Measurements from ENCODE around the gene PRC1. TPM values are rescaled to one million over a fixed set of nuclear protein-coding genes. Genes with fewer than 3 reads are reported as not detected.

Gene PRC1
- total RNA-seq, 4 donors from 2014 or later = 11.9 to 86.6 (median 22.8) TPM

DNA sequence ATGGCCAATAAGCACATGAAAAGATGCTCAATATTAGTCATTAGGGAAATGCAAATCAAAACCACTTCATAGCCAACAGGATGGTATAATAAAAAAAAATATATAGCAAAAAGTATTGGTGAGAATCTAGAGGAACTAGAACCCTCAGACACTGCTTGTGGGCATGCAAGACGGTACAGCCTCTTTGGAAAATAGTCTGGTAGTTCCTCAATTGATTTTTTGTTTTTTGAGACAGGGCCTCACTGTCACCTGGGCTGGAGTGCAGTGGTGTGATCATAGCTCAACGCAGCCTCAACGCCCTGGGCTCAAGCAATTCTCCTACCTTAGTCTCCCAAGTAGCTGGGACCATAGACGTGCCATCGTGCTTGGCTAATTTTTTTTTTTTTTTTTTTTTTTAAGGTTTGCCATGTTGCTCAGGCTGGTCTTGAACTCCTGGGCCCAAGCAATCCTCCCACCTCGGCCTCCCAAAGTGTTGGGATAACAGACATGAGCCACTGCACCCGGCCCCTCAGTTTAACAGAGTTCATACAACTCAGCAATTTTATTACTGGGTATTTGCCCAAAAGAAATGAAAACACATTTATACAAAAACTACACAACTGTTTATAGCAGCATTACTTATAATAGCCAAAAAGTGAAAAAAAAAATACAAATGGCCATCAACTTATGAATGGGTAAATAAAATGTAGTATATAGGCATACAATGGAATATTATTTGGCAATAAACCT lies 5.1 kb downstream of the PRC1 start:
- H3K36me3 ChIP-seq = no peaks in the 10 kb centered on the region
- TF ChIP-seq, protein P1, sequence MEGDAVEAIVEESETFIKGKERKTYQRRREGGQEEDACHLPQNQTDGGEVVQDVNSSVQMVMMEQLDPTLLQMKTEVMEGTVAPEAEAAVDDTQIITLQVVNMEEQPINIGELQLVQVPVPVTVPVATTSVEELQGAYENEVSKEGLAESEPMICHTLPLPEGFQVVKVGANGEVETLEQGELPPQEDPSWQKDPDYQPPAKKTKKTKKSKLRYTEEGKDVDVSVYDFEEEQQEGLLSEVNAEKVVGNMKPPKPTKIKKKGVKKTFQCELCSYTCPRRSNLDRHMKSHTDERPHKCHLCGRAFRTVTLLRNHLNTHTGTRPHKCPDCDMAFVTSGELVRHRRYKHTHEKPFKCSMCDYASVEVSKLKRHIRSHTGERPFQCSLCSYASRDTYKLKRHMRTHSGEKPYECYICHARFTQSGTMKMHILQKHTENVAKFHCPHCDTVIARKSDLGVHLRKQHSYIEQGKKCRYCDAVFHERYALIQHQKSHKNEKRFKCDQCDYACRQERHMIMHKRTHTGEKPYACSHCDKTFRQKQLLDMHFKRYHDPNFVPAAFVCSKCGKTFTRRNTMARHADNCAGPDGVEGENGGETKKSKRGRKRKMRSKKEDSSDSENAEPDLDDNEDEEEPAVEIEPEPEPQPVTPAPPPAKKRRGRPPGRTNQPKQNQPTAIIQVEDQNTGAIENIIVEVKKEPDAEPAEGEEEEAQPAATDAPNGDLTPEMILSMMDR (IDR thresholded peaks at IDR 0.05) = no peak
- no peak for TF ChIP-seq POLR2A (IDR thresholded peaks at IDR 0.05)
- no peak overlapping the region for H3K27ac ChIP-seq

DNA sequence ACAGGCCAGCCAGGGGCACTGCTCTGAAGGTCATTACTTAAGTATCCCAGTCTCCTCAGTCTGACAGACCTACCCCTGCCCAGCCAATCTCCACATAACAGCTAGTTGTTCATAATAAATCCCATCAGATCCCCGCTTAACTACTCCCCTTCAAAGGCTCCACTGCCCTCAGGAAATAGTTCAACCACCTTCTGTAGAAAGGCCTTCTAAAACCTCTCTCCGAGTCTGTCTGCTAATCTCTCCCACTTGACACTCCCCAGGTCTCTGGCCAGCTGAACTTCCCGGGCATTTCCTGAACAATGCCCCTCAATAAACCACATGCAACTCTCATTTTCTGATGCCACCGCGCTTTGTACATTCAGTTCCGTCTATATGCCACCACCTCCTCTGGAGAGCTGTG lies 6.0 kb downstream of the PRC1 start:
- H3K4me1 ChIP-seq = no peaks in the 10 kb centered on the region
- no peak for DNase-seq
- TF ChIP-seq POLR2A (IDR thresholded peaks at IDR 0.05) = no peak
- TF ChIP-seq, protein P1 (IDR thresholded peaks at IDR 0.05) = no peak
- no peak overlapping the region for H3K27ac ChIP-seq
- no peaks in the 10 kb centered on the region for H3K36me3 ChIP-seq
- no peaks in the 10 kb centered on the region for H3K27me3 ChIP-seq
- H3K4me3 ChIP-seq = no peak overlapping the region
- no peaks in the 10 kb centered on the region for H3K9me3 ChIP-seq

More for the DNA sequence above, 5.1 kb downstream of the PRC1 start:
- Histone ChIP-seq H3K4me3 (no peak overlapping the region), H3K4me1 (peaks cover 0 to 8% (median 0%) of the 10 kb centered on the region in 4 donors), H3K27me3 (no peaks in the 10 kb centered on the region), H3K9me3 (no peaks in the 10 kb centered on the region)
- DNase-seq = no peak

DNA sequence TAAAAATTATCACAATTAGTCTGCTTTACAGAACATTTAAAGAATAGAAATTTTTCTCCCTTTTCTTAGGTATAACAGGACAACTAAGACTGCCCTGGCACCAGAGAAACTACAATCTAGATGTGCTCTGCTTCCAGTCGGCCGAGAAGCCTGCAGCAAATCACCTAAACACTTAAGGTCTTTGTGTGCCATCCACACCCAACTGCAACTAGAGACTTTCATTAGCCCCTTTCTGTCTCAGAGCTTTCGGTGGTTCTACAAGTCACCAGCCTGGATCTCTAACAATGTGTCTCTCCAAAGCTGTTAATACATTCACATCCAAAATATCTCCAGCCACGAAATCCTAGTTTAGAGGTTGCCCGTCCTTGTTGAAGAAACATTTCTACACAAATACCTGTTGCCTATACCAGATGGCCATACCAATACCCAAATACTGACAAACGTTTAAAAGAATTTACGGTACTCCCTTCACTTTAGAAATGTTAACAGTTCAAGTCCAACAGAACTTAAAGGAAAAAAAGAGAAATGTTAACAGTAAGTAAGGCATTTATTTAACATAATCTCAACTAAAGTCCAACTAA lies 6.7 kb downstream of the PRC1 start:
- Histone ChIP-seq H3K36me3 (no peaks in the 10 kb centered on the region), H3K9me3 (no peaks in the 10 kb centered on the region), H3K4me1 (no peaks in the 10 kb centered on the region), H3K27me3 (no peaks in the 10 kb centered on the region), H3K4me3 (no peak overlapping the region), H3K27ac (no peak overlapping the region)
- DNase-seq = no peak
- no peak for TF ChIP-seq POLR2A (IDR thresholded peaks at IDR 0.05)
- TF ChIP-seq, protein P1 (IDR thresholded peaks at IDR 0.05) = no peak

DNA sequence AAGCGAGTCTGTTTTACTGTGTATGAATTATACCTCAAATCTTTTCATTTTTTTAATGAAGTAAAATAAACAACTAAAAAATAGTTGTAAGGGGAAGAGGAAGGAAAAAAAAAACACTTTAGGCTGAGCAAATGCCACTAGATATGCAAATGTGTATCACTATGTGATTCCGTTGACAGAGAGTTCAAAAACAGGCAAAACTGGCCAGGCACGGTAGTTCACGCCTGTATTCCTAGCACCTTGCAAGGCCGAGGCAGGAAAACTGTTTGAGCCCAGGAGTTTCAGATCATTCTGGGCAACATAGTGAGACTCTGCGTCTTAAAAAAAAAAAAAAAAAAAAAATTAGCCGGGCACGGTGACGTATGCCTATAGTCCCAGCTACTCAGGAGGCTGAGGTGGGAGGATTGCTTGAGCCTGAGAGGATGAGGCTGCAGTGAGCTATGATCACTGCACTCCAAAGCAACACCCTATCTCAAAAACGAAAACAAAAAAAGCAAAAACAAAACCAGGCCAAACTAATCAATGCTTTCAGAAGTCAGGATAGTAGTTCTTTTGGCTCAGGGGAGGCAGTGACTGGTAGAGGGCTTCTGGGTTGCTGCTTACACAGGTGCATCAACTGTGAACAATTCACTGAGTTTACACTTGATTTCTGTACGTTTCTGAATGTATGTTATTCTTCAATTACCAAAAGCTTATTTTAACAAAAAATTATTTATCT lies 7.4 kb downstream of the PRC1 start:
- H3K9me3 ChIP-seq = no peaks in the 10 kb centered on the region
- no peak overlapping the region for H3K4me3 ChIP-seq
- TF ChIP-seq, protein P1 (IDR thresholded peaks at IDR 0.05) = no peak
- TF ChIP-seq POLR2A (IDR thresholded peaks at IDR 0.05) = no peak
- H3K27ac ChIP-seq = no peak overlapping the region
- H3K4me1 ChIP-seq = no peaks in the 10 kb centered on the region
- no peaks in the 10 kb centered on the region for H3K36me3 ChIP-seq
- H3K27me3 ChIP-seq = no peaks in the 10 kb centered on the region
- DNase-seq = no peak

DNA sequence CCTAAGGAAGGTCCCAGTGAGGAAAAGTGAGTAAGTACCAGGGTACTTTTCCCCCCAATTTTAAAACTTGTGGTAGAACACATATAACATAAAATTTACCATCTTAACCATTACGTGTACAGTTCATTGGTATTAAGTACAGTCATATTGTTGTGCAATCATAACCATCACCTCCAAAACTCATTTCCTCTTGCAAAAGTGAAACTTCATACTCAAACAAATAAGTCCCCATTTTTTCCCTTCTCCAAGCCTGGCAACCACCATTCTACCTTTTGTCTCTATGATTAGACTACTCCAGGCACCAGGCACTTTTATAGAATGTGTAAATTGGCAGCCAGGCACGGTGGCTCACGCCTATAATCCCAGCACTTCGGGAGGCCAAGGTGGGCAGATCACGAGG lies 12.2 kb downstream of the PRC1 start:
- H3K27me3 ChIP-seq = no peaks in the 10 kb centered on the region
- DNase-seq = no peak
- no peaks in the 10 kb centered on the region for H3K9me3 ChIP-seq
- TF ChIP-seq POLR2A (IDR thresholded peaks at IDR 0.05) = no peak
- TF ChIP-seq, protein P1 (IDR thresholded peaks at IDR 0.05) = no peak
- no peak overlapping the region for H3K27ac ChIP-seq
- no peaks in the 10 kb centered on the region for H3K36me3 ChIP-seq
- H3K4me1 ChIP-seq = no peaks in the 10 kb centered on the region
- H3K4me3 ChIP-seq = no peak overlapping the region

Measured in Peyer's patch (tissue), 4 donors.